Stimulated activated naive CD4-positive, alpha-beta T cell (primary cell): ENCODE results near the gene GHRHR.

Source experiments
- DNase-seq, 6 experiments: peaks; one replicate each; lab custom pipeline; 2025; lab: John Stamatoyannopoulos, UW

Gene GHRHR

GRCh38 chr7:30928254-30928872, 35.4 kb upstream of the GHRHR start:
- no peak for DNase-seq

GRCh38 chr7:30929686-30930085, 34.1 kb upstream of the GHRHR start:
- no peak for DNase-seq

GRCh38 chr7:30930621-30931020, 33.1 kb upstream of the GHRHR start:
- DNase-seq: no peak

- DNase-seq: no peak
These were observed 32.4 kb upstream of the GHRHR start for GRCh38 chr7:30931161-30931928.

- no peak for DNase-seq
These were observed 31.7 kb upstream of the GHRHR start for GRCh38 chr7:30931929-30932540.

- DNase-seq: no peak
These were observed 31.2 kb upstream of the GHRHR start for GRCh38 chr7:30932562-30932961.

GRCh38 chr7:30933124-30933974, 30.4 kb upstream of the GHRHR start:
- no peak for DNase-seq

DNA sequence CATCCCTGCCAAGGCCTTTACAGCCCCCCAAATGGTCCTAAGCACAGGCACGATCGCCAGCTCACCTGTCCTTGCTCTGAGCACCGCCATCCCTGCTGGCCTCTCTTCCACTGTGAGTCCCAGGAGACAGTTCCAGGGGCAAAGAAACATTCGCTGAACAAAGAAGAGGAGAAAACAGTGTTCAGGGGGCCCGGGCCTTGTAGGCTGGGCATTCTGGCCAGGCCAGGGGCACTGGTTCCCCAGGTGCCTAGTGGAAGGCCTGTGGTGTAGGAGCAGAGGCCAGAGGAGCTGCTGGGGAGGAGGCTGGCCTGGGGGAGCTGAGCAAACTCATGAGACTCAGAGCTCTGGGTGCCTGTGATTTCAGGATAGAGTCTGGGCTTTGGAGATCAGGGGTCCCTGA, 29.5 kb upstream of the GHRHR start:
- no peak for DNase-seq

DNA sequence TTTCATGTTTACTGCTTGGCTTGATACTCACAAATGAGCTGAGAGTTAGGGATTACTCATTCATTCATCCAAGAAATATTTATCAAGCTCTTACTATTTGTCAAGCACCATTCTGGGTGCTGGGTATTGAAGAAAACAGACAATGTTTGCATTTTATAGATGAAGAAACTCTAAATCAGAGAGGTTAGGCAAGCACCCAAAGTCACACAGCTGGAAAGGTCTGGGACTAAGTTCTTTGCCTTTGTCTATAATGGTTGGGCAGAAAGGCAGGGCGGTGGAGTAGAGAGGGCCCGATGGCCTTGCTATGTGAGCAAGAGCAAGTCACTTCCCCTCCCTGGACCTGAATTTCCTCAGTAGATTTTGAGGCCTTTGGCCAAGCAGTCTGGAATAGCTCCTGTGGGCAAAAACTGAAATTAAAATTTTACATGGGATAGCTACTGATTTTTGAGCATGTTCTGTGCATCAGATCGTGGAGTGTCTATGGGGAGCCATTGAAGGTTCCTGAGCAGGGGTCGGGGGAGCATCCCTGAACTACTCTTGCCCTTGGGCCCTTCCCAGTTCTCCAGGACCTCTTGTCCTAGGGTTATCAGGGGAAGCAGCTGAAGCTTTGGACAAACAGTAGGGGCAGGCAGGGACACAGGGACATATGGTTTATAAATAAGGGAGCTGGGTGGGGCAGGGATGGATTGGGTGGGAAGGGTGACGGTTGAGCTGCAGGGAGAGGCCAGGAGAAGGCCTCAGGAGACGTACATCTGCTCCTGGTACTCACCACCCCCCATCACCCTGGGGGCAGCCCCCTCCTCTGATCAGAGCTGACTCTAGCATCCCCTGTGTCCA, 28.8 kb upstream of the GHRHR start:
- DNase-seq: no peak

GRCh38 chr7:30935569-30935877, 28.2 kb upstream of the GHRHR start:
- DNase-seq: no peak

- DNase-seq: no peak
These were observed 27.0 kb upstream of the GHRHR start for GRCh38 chr7:30936650-30937245.

DNA sequence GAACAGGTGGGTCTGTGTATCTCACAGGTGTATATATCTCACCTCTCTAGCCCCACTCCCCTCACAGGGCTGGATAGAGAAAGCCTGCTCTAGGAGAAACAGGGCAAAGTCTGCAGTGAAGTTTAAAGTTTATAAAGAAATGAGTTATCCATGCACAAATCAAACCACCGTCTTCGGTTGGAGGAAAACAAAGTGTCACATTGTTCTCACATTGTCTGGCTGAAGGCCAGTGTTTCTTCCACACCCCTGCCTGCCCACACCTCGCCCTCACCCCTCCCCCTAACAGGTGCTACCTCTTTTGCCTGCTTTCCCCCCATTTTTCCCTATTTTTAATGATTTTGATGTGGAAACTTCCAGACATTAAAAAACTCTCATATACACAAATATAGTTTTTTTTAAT, 26.3 kb upstream of the GHRHR start:
- no peak for DNase-seq

DNA sequence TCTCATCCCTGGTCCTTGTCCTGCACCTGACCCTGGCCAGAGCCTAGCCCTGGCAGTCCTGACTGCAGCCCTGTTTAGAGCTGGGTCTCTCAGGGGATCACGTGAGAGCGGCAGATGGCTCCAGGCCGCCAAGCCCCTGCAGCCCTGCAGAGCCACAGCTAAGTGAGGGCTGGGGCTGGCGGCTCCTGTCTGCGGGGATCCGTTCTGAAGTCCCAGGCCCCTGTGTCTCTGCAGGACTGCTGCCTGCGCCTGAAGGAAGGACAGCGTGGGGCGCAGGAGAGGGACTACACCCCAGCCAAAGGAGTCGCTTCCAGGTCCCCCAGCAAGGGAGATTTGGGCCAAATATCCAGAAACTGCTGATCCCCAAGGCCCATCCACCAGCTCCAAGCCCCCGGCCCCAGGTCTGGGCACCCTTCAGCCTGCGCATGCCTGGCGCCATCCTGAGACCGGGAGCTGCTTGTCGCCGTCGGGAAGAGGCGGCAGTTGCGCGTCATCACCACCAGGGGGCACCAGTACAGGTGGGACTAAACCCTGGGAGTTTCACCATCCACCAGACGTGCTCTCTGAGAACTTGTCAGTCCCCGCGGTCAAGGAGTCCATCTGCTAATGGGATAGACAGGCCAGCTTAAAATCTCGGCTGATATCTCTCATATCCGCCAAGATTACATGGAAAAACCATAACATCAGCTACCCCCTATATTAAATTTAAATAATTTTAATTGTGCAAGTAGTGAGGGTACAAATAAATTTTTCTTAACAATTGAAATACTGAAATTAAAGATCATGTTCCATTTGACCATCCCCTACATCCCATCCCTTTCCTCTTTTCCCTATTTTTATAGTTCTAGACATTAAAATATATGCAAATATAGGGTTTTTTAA, 25.1 kb upstream of the GHRHR start:
- DNase-seq: peak in 5 of 6 experiments; percentile 7 to 51 (median 25)

- no peak for DNase-seq
These were observed 22.0 kb upstream of the GHRHR start for GRCh38 chr7:30941582-30942323.

- DNase-seq: no peak
These were observed 13.6 kb upstream of the GHRHR start for GRCh38 chr7:30950197-30950596.

GRCh38 chr7:30954914-30955313, 8.8 kb upstream of the GHRHR start:
- DNase-seq: no peak

GRCh38 chr7:30956704-30957103, 7.0 kb upstream of the GHRHR start:
- no peak for DNase-seq

DNA sequence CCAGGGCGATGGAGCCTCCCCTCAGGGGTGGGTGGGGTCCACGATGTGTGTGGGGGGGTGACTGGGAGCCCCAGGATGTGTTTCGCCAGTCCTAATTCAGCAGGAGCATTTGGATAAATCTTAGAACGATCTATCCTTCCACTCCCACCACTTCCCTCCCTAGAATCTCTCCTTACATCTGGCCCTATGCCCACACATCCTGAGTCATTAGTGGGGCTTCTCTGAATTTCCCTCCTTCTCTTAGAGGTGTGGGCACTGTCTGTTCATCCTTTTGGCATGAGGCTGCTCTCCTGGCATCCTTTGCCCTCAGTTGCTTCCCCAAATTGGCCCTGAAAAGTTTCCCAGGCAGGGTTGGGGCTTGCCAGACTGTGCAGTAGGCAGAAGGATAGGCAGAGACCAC, 1.6 kb downstream of the GHRHR start:
- no peak for DNase-seq

- no peak for DNase-seq
These were observed 2.1 kb downstream of the GHRHR start for GRCh38 chr7:30965883-30966282.

DNA sequence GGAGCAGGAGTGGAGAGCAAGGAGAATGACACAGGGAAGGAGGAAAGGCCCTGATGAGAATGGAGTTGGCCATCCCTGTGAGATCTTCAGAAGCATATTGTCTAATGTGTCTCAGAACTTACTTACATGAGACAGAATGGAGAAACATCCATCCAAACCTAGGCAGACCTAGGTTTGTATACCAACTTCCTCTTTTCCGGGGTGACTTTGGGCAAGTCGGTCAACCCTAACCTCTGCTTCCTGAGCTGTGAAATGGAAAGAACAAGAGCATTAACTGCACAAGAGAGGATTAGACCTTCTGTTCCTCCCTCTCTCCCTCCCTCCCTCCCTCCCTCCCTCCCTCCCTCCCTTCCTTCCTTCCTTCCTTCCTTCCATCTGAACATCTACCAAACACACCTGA, 4.5 kb downstream of the GHRHR start:
- DNase-seq: no peak
